ENCODE data around the gene MRRF. TPM values are rescaled to one million over a fixed set of nuclear protein-coding genes. Genes with fewer than 3 reads are reported as not detected.
"Not testable (repeated sequence)": the region's sequence is repeated elsewhere in the genome, so short reads cannot be mapped to it uniquely, and the experiment has no call there.

Gene MRRF
- total RNA-seq, 4 donors from 2014 or later, result 33.2 to 55.7 (median 47.2) TPM

GRCh38 chr9:122318284-122318683 lies 53.6 kb downstream of the MRRF start:
- in situ Hi-C loops (cut with MboI; ENCODE audit: low sequenced_read_pairs in 4 of 4) (no loop called here), intact Hi-C loops (cut with DNase I; ENCODE audit: low total_unique reads) (no loop called here)
- H3K36me3 ChIP-seq, result peaks cover 0 to 39% of the 10 kb centered on the region in 2 donors
- H3K27ac ChIP-seq, result peak overlapping the region in 1 of 4 donors; percentile 4
- peaks cover 8 to 16% of the 10 kb centered on the region in 2 donors for H3K4me1 ChIP-seq
- TF ChIP-seq POLR2A (IDR thresholded peaks at IDR 0.05) (no peak), CTCF (IDR thresholded peaks at IDR 0.05 in 4 of 5, conservative IDR thresholded peaks at IDR 0.05 in 1 of 5) (no peak)
- no peaks in the 10 kb centered on the region for H3K9me3 ChIP-seq
- no peaks in the 10 kb centered on the region for H3K27me3 ChIP-seq
- H3K4me3 ChIP-seq, result no peak overlapping the region
- ATAC-seq (no peak), DNase-seq (no peak)

- no peak overlapping the region for H3K27ac ChIP-seq
Observed at GRCh38 chr9:122320413-122320881, 55.8 kb downstream of the MRRF start.

GRCh38 chr9:122322553-122322952 lies 57.9 kb downstream of the MRRF start:
- Histone ChIP-seq H3K36me3 (peaks cover 0 to 33% of the 10 kb centered on the region in 2 donors), H3K4me1 (peaks cover 8 to 16% of the 10 kb centered on the region in 2 donors), H3K4me3 (no peak overlapping the region), H3K27me3 (no peaks in the 10 kb centered on the region), H3K9me3 (no peaks in the 10 kb centered on the region), H3K27ac (peak overlapping the region in 2 of 4 donors; percentile 13 to 31)
- DNase-seq (no peak), ATAC-seq (peak in 1 of 2 donors; percentile 46)
- no peak for TF ChIP-seq CTCF (IDR thresholded peaks at IDR 0.05 in 4 of 5, conservative IDR thresholded peaks at IDR 0.05 in 1 of 5)
- no peak for TF ChIP-seq POLR2A (IDR thresholded peaks at IDR 0.05)
- intact Hi-C loops (cut with DNase I; ENCODE audit: low total_unique reads) (no loop called here), in situ Hi-C loops (cut with MboI; ENCODE audit: low sequenced_read_pairs in 4 of 4) (no loop called here)

More at GRCh38 chr9:122320413-122320881, 55.8 kb downstream of the MRRF start:
- no peaks in the 10 kb centered on the region for H3K9me3 ChIP-seq
- peaks cover 0 to 37% of the 10 kb centered on the region in 2 donors for H3K36me3 ChIP-seq
- intact Hi-C loops (cut with DNase I; ENCODE audit: low total_unique reads), result no loop called here
- TF ChIP-seq CTCF (IDR thresholded peaks at IDR 0.05 in 4 of 5, conservative IDR thresholded peaks at IDR 0.05 in 1 of 5) (no peak), POLR2A (IDR thresholded peaks at IDR 0.05) (no peak)
- DNase-seq (no peak), ATAC-seq (no peak)
- H3K27me3 ChIP-seq, result no peaks in the 10 kb centered on the region
- no peak overlapping the region for H3K4me3 ChIP-seq
- in situ Hi-C loops (cut with MboI; ENCODE audit: low sequenced_read_pairs in 4 of 4), result no loop called here
- H3K4me1 ChIP-seq, result peaks cover 8 to 16% of the 10 kb centered on the region in 2 donors

GRCh38 chr9:122324665-122325064 lies 60.0 kb downstream of the MRRF start:
- intact Hi-C loops (cut with DNase I; ENCODE audit: low total_unique reads); ATAC-seq; H3K9me3 ChIP-seq; DNase-seq; H3K4me3 ChIP-seq; H3K27ac ChIP-seq; H3K27me3 ChIP-seq; in situ Hi-C loops (cut with MboI; ENCODE audit: low sequenced_read_pairs in 4 of 4): not testable (repeated sequence)
- peaks cover 0 to 29% of the 10 kb centered on the region in 2 donors for H3K36me3 ChIP-seq
- H3K4me1 ChIP-seq, result peaks cover 8 to 16% of the 10 kb centered on the region in 2 donors

- no peak overlapping the region for H3K4me3 ChIP-seq
- TF ChIP-seq POLR2A (IDR thresholded peaks at IDR 0.05) (no peak), CTCF (IDR thresholded peaks at IDR 0.05 in 4 of 5, conservative IDR thresholded peaks at IDR 0.05 in 1 of 5) (no peak)
- no peak for ATAC-seq
- H3K27ac ChIP-seq, result no peak overlapping the region
- no peaks in the 10 kb centered on the region for H3K27me3 ChIP-seq
- DNase-seq, result no peak
- peaks cover 8 to 16% of the 10 kb centered on the region in 2 donors for H3K4me1 ChIP-seq
- in situ Hi-C loops (cut with MboI; ENCODE audit: low sequenced_read_pairs in 4 of 4), result no loop called here
- H3K9me3 ChIP-seq, result no peaks in the 10 kb centered on the region
- peaks cover 0 to 29% of the 10 kb centered on the region in 2 donors for H3K36me3 ChIP-seq
- intact Hi-C loops (cut with DNase I; ENCODE audit: low total_unique reads), result no loop called here
Observed at GRCh38 chr9:122325124-122325523, 60.4 kb downstream of the MRRF start.
